Activated naive CD4-positive, alpha-beta T cell treated with anti-CD3 and anti-CD28 coated beads, Interleukin-2, amount 10 ng/mL, durations not matched to agents 7 days and 5 days (primary cell): ENCODE measurements around the gene RALY.
A peak's percentile ranks its signal among the peaks of the same experiment; 100 is the strongest.

ENCODE experiments used
- CTCF ChIA-PET: fragments of 350-600 bp; sonication (Branson Sonifier 250); formaldehyde crosslinking; loops from one replicate; lab custom pipeline; 2021; ENCODE audit warnings: antibody characterized with exemption; lab: Charles Lee
- DNase-seq: peaks from one replicate; pipeline ENCODE4 v3.0.0-alpha.2; 2020
- H3K27ac Mint-ChIP-seq: one replicate; pipeline ENCODE4 v1.8.0; 2021; ENCODE audit warnings: mild to moderate bottlenecking, moderate library complexity, mixed read lengths
- H3K27me3 Mint-ChIP-seq: one replicate; pipeline ENCODE4 v1.8.0; 2021; ENCODE audit warnings: mild to moderate bottlenecking, mixed read lengths
- H3K36me3 Mint-ChIP-seq: one replicate; pipeline ENCODE4 v1.8.0; 2021; ENCODE audit warnings: mixed read lengths
- H3K4me1 Mint-ChIP-seq: one replicate; pipeline ENCODE4 v1.8.0; 2021; ENCODE audit warnings: mixed read lengths
- H3K4me3 Mint-ChIP-seq: one replicate; pipeline ENCODE4 v1.8.0; 2021; ENCODE audit warnings: mild to moderate bottlenecking, moderate library complexity, mixed read lengths
- H3K9me3 Mint-ChIP-seq: one replicate; pipeline ENCODE4 v1.8.0; 2021; ENCODE audit warnings: mixed read lengths

RALY gene

DNA sequence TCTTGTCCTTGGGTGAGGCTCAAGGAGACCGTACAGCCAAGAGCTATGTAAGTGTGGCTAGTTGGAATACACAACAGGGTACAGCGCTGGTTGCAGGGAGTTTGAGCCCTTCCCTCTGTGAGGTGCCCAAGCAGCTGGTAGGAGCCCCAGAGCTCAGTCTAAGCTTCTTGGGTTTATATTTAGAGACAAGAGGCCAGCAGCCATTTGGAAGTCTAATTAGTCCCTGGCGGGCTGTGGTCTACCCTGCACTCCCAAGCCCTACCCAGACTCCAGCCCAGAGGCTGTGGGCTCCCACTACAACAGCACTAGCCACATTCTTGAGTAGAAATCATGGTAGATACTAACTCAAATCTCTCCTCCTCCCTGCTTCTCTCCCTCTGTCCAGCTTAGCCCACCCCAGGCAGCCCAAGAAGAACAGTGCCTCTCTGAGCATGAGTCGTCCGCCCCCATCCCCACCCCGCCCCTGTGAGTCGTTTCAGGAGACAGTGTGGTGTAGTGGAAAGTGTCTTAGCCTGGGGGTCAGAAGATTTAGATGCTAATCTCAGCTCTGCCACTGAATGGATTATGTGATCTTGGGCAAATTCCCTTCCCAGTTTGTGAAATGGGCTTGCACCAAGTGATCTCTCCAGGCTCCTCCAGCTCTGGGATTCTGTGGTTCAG lies 80.5 kb downstream of the RALY start:
- DNase-seq, result no peak
- Mint-ChIP-seq H3K36me3 (peaks cover 31% of the 10 kb centered on the region), H3K27ac (no peak overlapping the region), H3K4me1 (peaks cover 8% of the 10 kb centered on the region), H3K4me3 (no peak overlapping the region), H3K27me3 (no peaks in the 10 kb centered on the region), H3K9me3 (no peaks in the 10 kb centered on the region)
- CTCF ChIA-PET, result interaction anchor here (0.6 kb wide), 1 partner anchor 19 kb away, joined by 3 read pairs; no protein-coding TSS in a partner anchor

DNA sequence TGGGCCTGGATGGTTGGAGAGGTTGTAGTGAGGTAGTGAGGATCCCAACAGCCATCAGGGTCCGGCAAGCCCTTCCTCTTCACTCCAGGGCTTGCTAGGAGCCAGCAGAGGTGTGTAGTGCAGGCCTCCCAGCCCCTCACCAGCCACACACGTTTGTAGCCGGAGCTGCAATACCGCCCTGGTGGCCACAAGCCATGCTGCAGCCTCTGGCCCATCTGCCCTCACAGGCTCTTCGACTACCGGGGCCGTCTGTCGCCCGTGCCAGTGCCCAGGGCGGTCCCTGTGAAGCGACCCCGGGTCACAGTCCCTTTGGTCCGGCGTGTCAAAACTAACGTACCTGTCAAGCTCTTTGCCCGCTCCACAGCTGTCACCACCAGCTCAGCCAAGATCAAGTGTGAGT lies 81.9 kb downstream of the RALY start:
- Mint-ChIP-seq H3K4me1 (no peaks in the 10 kb centered on the region), H3K27me3 (no peaks in the 10 kb centered on the region), H3K36me3 (peaks cover 41% of the 10 kb centered on the region), H3K4me3 (no peak overlapping the region), H3K9me3 (no peaks in the 10 kb centered on the region), H3K27ac (no peak overlapping the region)
- DNase-seq, result no peak
- CTCF ChIA-PET, result interaction anchor here (0.6 kb wide), 1 partner anchor 65 kb away, joined by 3 read pairs; no protein-coding TSS in a partner anchor

DNA sequence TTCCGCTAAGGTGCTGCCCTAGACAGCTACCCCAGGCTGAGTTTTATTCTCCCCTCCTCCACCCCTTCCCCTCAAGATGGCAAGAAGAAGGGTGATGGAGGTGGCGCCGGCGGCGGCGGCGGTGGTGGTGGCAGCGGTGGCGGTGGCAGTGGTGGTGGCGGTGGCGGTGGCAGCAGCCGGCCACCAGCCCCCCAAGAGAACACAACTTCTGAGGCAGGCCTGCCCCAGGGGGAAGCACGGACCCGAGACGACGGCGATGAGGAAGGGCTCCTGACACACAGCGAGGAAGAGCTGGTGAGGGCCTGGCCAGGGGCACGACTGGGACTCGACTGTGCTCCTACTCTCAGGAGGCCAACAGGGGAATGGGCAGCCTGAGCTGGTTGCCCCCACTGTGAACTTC lies 83.2 kb downstream of the RALY start:
- H3K9me3 Mint-ChIP-seq, result no peaks in the 10 kb centered on the region
- no peak overlapping the region for H3K4me3 Mint-ChIP-seq
- no peaks in the 10 kb centered on the region for H3K4me1 Mint-ChIP-seq
- CTCF ChIA-PET, result interaction anchor here (0.9 kb wide), 1 partner anchor 8 kb away, joined by 3 read pairs; no protein-coding TSS in a partner anchor
- peaks cover 47% of the 10 kb centered on the region for H3K36me3 Mint-ChIP-seq
- DNase-seq, result no peak
- no peak overlapping the region for H3K27ac Mint-ChIP-seq
- H3K27me3 Mint-ChIP-seq, result no peaks in the 10 kb centered on the region

DNA sequence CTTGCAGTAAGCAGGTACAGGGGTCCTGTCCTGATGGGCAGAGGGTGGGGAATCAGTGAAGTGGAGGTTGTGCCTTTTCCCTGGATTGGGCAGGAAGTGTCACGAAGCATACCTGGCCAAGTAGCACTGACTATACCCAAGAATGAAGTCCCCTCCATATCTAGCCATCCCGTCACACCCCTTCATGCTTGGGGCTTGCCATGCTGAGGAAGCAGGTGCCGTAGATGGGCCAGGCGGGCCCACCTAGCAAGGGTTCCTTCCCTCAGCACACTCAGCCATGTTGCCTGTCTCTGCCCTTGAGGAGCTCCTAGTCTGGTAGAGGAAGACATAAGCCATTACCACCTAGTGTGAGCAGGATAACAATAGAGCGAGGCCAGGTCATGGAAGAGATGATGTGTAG lies 84.8 kb downstream of the RALY start:
- no peaks in the 10 kb centered on the region for H3K4me1 Mint-ChIP-seq
- no peaks in the 10 kb centered on the region for H3K27me3 Mint-ChIP-seq
- H3K36me3 Mint-ChIP-seq, result peaks cover 38% of the 10 kb centered on the region
- DNase-seq, result no peak
- CTCF ChIA-PET, result interaction anchor here (1.0 kb wide), 1 partner anchor 9 kb away, joined by 4 read pairs; no protein-coding TSS in a partner anchor
- no peak overlapping the region for H3K27ac Mint-ChIP-seq
- H3K9me3 Mint-ChIP-seq, result no peaks in the 10 kb centered on the region
- H3K4me3 Mint-ChIP-seq, result no peak overlapping the region

DNA sequence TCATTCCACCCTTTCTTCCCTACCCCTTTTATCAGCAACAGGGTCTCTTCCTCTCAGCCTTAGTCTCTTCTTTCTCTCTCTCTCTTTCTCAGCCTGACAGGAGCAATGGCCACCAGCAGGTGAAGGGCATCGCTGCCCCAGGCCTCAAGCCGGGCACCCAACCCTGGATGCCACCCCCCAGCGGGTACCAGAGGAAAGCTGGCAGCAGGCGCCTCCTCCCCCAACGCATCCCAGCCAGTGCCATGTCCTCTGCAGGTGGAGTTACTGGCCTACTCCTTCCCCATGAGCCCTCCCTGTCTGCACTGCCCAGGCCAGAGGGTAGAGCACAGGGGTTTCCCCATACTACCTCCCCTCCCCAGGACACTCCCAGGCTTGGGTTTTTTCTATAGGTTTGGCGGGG lies 86.1 kb downstream of the RALY start:
- peaks cover 44% of the 10 kb centered on the region for H3K36me3 Mint-ChIP-seq
- CTCF ChIA-PET, result no interaction called here

DNA sequence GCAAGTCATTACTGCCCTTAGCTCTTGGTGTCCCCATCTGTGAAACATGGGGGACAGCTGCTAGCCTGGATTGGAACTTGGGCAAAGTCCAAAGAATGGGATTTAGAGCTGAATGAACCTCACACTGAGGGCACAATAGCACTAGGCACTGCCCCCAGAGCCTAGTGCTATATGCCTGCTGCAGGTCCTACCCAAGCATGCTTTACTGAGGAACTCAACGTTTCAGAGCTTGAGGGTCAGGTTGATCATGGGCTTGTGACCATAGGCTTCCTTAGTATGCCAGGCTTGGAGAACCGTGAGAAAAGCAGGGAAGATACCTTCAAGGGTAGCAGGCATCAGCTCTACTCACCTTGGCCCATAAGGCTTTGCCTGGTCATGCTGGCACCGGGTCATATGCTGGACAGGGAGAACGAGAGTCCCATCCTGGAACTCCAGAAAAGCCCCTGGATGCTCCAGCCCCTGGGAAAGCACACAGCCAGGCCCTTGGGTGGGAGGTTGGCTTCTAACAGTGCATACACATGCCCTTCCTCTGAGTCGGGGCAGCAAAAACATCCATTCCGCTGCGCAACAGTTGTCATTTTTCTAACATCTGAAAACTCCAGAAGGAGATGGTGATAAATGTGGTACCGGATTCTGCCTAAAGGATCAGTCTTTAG lies 88.6 kb downstream of the RALY start:
- Mint-ChIP-seq H3K9me3 (no peaks in the 10 kb centered on the region), H3K4me3 (no peak overlapping the region), H3K36me3 (peaks cover 50% of the 10 kb centered on the region), H3K27ac (no peak overlapping the region), H3K4me1 (no peaks in the 10 kb centered on the region), H3K27me3 (no peaks in the 10 kb centered on the region)
- CTCF ChIA-PET, result interaction anchor here (0.8 kb wide), 1 partner anchor 57 kb away, joined by 4 read pairs; no protein-coding TSS in a partner anchor
- DNase-seq, result no peak

More for the DNA sequence above, 86.1 kb downstream of the RALY start:
- no peak for DNase-seq
- no peaks in the 10 kb centered on the region for H3K27me3 Mint-ChIP-seq
- H3K4me3 Mint-ChIP-seq, result no peak overlapping the region
- H3K4me1 Mint-ChIP-seq, result no peaks in the 10 kb centered on the region
- peak overlapping the region; percentile 35 for H3K27ac Mint-ChIP-seq
- no peaks in the 10 kb centered on the region for H3K9me3 Mint-ChIP-seq

DNA sequence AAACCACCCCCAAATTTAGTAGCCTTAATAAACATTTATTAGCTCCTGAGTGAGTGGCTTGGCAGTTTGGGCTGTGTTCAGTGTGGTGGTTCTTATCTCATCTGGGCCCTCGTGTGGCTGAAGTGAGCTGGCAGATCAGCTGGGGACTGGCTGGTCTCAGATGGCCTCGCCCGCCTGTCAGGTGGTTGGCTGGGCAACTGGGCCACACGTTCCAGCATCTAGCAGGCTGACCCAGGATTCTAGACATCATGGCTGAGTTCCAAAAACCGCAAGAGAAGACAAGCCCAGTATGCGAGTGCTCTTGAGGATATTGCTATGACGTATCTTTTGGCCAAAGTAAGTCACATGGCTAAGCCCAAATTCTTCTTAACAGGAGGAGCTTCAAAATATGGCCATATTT lies 89.4 kb downstream of the RALY start:
- CTCF ChIA-PET, result no interaction called here
- Mint-ChIP-seq H3K36me3 (peaks cover 55% of the 10 kb centered on the region), H3K4me1 (no peaks in the 10 kb centered on the region), H3K27ac (no peak overlapping the region), H3K27me3 (no peaks in the 10 kb centered on the region), H3K9me3 (no peaks in the 10 kb centered on the region), H3K4me3 (no peak overlapping the region)
- DNase-seq, result no peak

DNA sequence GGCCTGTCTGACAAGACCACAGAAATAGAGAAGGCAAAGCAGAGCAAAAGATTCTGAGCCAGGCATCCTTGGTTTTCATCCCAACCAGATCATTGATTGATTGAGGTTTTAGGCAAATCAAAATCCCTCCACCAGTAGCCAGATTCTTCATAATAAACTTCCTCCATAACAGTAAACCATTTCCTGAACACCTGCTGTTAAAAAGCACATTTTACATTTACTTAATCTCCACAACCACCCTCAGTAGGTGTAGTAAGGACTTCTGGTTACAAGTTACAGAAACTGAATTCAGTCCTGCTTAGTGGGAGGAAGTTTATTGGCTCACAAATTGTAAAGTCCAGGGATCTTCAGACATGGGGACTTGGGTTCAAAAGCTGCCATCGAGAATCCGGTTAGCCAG lies 90.1 kb downstream of the RALY start:
- peaks cover 58% of the 10 kb centered on the region for H3K36me3 Mint-ChIP-seq
- no peak overlapping the region for H3K4me3 Mint-ChIP-seq
- H3K27me3 Mint-ChIP-seq, result no peaks in the 10 kb centered on the region
- CTCF ChIA-PET, result no interaction called here
- H3K4me1 Mint-ChIP-seq, result no peaks in the 10 kb centered on the region
- no peak for DNase-seq
- peak overlapping the region; percentile 29 for H3K27ac Mint-ChIP-seq
- no peaks in the 10 kb centered on the region for H3K9me3 Mint-ChIP-seq

DNA sequence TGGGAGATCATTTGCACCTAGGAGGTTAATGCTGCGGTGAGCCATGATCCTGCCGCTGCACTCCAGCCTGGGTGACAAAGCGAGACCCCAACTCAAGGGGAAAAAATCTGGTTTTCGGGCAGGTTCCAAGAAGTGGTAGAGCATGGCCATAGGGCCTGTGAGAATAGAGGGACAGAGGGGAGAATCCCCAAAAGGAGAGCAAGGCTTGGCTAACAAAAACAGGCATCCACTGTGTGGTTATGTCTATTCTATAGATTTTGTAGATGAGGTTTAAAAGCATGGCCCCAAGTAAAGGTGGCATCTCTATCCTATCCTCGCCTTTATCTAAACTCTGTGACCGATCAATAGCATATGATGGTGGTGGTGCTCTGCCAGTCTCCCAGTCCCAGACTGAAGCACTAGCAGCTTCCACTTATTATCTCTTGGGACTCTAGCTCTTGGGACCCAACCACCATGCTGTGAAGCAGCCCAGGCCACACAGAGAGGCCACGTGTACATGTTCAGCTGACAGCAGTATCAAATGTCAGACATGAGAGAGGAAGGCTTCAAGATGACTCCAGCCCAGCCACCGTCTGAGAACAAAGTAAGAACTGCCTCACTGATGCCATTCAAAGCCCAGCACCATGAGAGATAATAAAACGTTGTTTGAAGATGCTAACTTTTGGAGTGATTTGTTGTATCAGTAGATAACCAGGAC lies 90.7 kb downstream of the RALY start:
- H3K9me3 Mint-ChIP-seq, result no peaks in the 10 kb centered on the region
- peaks cover 61% of the 10 kb centered on the region for H3K36me3 Mint-ChIP-seq
- H3K4me3 Mint-ChIP-seq, result no peak overlapping the region
- H3K4me1 Mint-ChIP-seq, result no peaks in the 10 kb centered on the region
- CTCF ChIA-PET, result no interaction called here
- DNase-seq, result no peak
- peak overlapping the region; percentile 29 for H3K27ac Mint-ChIP-seq
- H3K27me3 Mint-ChIP-seq, result no peaks in the 10 kb centered on the region

DNA sequence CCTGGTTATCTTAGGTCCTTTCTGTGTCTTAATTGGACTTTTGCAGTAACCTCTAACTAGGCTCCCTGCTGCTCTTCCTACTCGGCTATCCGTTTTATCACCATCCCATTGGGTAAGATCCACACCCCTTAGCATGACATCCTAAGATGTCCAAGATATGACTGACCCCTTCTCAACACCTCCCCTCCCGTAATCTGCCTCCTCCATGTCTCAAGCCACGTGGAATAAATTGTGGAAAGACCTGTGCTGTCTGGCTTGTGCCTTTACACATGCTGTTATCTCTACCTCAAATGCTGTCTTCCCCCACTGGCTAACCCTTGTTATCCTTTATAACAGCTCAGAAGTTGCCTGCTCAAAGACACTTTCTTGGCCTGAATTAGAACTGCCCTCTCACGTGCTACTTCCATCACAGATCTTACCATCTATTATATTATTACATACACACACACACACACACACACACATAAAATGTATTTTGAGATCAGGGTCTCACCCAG lies 91.9 kb downstream of the RALY start:
- Mint-ChIP-seq H3K36me3 (peaks cover 61% of the 10 kb centered on the region), H3K9me3 (no peaks in the 10 kb centered on the region), H3K27me3 (no peaks in the 10 kb centered on the region), H3K27ac (peak overlapping the region; percentile 44), H3K4me1 (no peaks in the 10 kb centered on the region), H3K4me3 (no peak overlapping the region)
- no peak for DNase-seq
- CTCF ChIA-PET, result no interaction called here

DNA sequence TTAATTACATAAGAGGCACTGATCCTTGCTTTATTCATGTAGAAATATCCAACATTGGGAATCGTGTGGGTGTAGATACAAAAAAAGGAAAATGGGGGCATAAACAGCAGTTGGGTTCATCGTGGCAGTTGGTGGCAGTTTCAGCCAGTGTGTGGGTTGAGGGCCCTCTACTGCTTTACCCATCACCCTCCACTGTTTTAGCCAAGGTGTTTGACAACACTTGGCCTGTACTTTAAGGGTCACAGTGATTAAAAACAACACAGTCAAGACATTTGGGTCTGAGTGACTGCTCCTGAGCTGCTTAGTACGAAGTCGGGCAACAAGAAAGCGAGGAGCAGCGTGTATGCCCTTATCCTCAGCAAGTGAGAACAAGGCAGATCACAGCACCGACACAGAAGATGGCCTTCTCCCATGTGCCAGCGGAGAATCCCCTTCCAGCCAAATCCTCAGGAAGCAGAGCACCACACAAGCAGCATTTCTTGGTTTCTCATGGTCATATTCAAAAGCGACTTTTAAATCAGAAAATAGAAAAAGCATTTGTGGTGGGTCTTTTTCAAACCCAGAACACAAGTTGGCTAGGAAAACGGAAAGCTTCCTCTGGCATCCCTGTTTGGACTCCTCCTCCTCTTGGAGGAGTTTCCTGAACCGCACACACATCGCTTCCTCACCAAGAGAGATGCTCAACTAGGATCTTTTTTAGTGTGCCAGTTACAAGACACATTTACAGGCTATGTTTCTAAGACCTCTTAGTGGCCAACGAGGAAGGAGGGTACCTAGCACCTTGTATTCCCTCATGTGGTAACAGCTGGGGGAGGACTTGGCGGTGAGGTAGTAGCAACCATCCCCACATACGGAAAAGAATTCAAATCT lies 94.8 kb downstream of the RALY start:
- peaks cover 2% of the 10 kb centered on the region for H3K4me1 Mint-ChIP-seq
- no peaks in the 10 kb centered on the region for H3K9me3 Mint-ChIP-seq
- H3K27me3 Mint-ChIP-seq, result no peaks in the 10 kb centered on the region
- H3K4me3 Mint-ChIP-seq, result no peak overlapping the region
- CTCF ChIA-PET, result no interaction called here
- H3K36me3 Mint-ChIP-seq, result peaks cover 71% of the 10 kb centered on the region
- no peak for DNase-seq
- H3K27ac Mint-ChIP-seq, result peak overlapping the region; percentile 3

DNA sequence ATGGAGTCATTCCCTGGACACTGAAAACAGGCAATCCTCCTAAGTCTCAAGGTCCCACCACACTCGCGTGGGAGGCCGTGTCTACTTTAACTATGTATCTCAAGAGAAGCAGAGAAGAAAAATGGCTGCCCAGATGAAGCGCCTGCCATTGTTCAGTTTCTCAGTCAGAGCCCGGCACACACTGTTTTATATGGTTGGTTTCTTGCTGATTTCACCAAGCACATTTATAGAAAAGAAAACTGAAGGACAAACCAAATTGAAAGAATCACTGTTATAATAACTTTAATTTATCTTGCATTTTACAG lies 95.4 kb downstream of the RALY start:
- Mint-ChIP-seq H3K4me3 (no peak overlapping the region), H3K27ac (no peak overlapping the region), H3K9me3 (no peaks in the 10 kb centered on the region), H3K36me3 (peaks cover 71% of the 10 kb centered on the region), H3K27me3 (no peaks in the 10 kb centered on the region), H3K4me1 (peaks cover 2% of the 10 kb centered on the region)
- DNase-seq, result no peak
- CTCF ChIA-PET, result no interaction called here

DNA sequence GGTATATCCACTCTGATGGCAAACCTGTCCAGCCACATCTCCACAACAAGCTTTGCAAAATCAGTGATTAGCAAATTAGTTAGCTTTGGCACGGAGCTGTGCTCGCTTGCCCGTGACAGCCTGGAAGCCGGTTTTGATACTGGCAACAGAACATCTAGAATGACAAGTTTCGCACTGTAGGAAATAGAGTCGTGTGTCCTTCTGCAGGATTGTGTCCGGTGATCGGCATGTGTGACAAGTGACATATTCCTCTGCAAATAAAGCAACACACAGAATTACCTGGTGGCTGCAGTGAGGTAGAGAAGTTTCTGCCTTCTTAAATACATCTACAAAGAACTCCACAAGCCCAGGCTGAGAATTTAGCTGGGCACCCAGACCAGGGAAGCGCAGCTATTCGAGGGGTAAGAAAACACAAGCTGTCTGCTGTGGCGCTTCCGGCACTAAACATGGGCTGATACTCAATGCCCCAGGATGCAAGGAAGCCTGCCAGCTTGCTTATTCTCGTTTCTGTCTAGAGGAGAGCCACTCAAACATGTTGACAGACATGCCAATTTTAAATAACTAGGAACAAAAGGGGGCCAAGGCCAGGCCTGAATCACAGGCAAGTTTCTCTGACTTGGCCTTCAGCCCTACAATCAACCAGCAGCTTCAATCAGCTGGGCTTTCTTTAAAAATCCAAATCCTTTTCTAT lies 96.1 kb downstream of the RALY start:
- Mint-ChIP-seq H3K4me3 (no peak overlapping the region), H3K4me1 (peaks cover 2% of the 10 kb centered on the region), H3K27me3 (no peaks in the 10 kb centered on the region), H3K36me3 (peaks cover 68% of the 10 kb centered on the region), H3K9me3 (no peaks in the 10 kb centered on the region), H3K27ac (no peak overlapping the region)
- CTCF ChIA-PET, result no interaction called here
- no peak for DNase-seq
